HepG2 (cell line): ENCODE measurements around the gene SNAI3. TPM values are rescaled to one million over a fixed set of nuclear protein-coding genes. Genes with fewer than 3 reads are reported as not detected.

Experiments used
- AGO1 ChIP-seq: fragments of 200-400 bp; formaldehyde crosslinking; IDR thresholded peaks from 2 replicates; pipeline ENCODE4 v1.6.1; 2017; ENCODE audit warnings: mild to moderate bottlenecking, low read depth, low read length, moderate library complexity; ENCODE audit not compliant: poor library complexity, severe bottlenecking
- ATF5 ChIP-seq: sonication (generic); formaldehyde crosslinking; IDR thresholded peaks from 2 replicates; pipeline ENCODE4 v1.4.0; 2020; ENCODE audit warnings: mild to moderate bottlenecking, low read depth, missing genetic modification reagents
- ATF7 ChIP-seq, 2 experiments: fragments of 450-650 bp in 1 of 2; sonication (generic) in 1 of 2; formaldehyde crosslinking in 1 of 2; IDR thresholded peaks; 2 replicates each; pipeline versions ENCODE4 v1.4.0 to v1.6.1; 2016 to 2020; ENCODE audit warnings: antibody characterized with exemption in 1 of 2, mild to moderate bottlenecking in 1 of 2, missing genetic modification reagents in 1 of 2
- DDIT3 ChIP-seq: sonication (generic); formaldehyde crosslinking; IDR thresholded peaks from 2 replicates; pipeline ENCODE4 v1.4.0; 2020; ENCODE audit warnings: mild to moderate bottlenecking, missing genetic modification reagents
- EHMT2 ChIP-seq: fragments of 200-600 bp; sonication (generic); IDR thresholded peaks from 2 replicates; pipeline ENCODE4 v1.7.0; 2017; ENCODE audit warnings: antibody characterized with exemption, low read depth, low read length, borderline replicate concordance
- FOXO4 ChIP-seq: sonication (generic); formaldehyde crosslinking; conservative IDR thresholded peaks from 2 replicates; pipeline ENCODE4 v1.8.1; 2023; ENCODE audit warnings: missing genetic modification reagents
- MED8 ChIP-seq: sonication (generic); formaldehyde crosslinking; IDR thresholded peaks from 2 replicates; pipeline ENCODE4 v1.8.1; 2023; ENCODE audit warnings: mild to moderate bottlenecking, missing genetic modification reagents; ENCODE audit not compliant: insufficient replicate concordance
- NCOA1 ChIP-seq: sonication (generic); formaldehyde crosslinking; IDR thresholded peaks from 2 replicates; pipeline ENCODE4 v1.9.0; 2021; ENCODE audit warnings: missing genetic modification reagents
- PCBP1 ChIP-seq: fragments of 200-400 bp; formaldehyde crosslinking; IDR thresholded peaks from 2 replicates; pipeline ENCODE4 v1.6.1; 2017; ENCODE audit warnings: mild to moderate bottlenecking, low read depth, low read length, borderline replicate concordance
- SMAD3 ChIP-seq: sonication (generic); formaldehyde crosslinking; IDR thresholded peaks from 2 replicates; pipeline ENCODE4 v1.4.0; 2020; ENCODE audit warnings: missing genetic modification reagents
- TRIM22 ChIP-seq: fragments of 450-650 bp; IDR thresholded peaks from 2 replicates; pipeline ENCODE4 v1.6.1; 2017
- YEATS2 ChIP-seq: sonication (generic); formaldehyde crosslinking; IDR thresholded peaks from 2 replicates; pipeline ENCODE4 v1.4.0; 2020; ENCODE audit warnings: missing genetic modification reagents, borderline replicate concordance
- ZFP41 ChIP-seq: sonication (generic); formaldehyde crosslinking; IDR thresholded peaks from 2 replicates; pipeline ENCODE4 v1.4.0; 2020; ENCODE audit warnings: mild to moderate bottlenecking, missing genetic modification reagents, borderline replicate concordance
- ZFP91 ChIP-seq: sonication (generic); formaldehyde crosslinking; IDR thresholded peaks from 2 replicates; pipeline ENCODE4 v1.9.0; 2022; ENCODE audit warnings: missing genetic modification reagents, mild to moderate bottlenecking, borderline replicate concordance
- ZMYM3 ChIP-seq: sonication (generic); formaldehyde crosslinking; IDR thresholded peaks from 2 replicates; pipeline ENCODE4 v1.5.1; 2020; ENCODE audit warnings: mild to moderate bottlenecking, missing genetic modification reagents
- ZMYM4 ChIP-seq: sonication (generic); formaldehyde crosslinking; IDR thresholded peaks from 2 replicates; pipeline ENCODE4 v1.8.1; 2023; ENCODE audit warnings: mild to moderate bottlenecking, missing genetic modification reagents
- ZNF234 ChIP-seq: sonication (generic); formaldehyde crosslinking; conservative IDR thresholded peaks from 2 replicates; pipeline ENCODE4 v1.5.1; 2020; ENCODE audit warnings: mild to moderate bottlenecking, missing genetic modification reagents
- ZNF296 ChIP-seq: sonication (generic); formaldehyde crosslinking; conservative IDR thresholded peaks from 2 replicates; pipeline ENCODE4 v1.5.0; 2020; ENCODE audit warnings: mild to moderate bottlenecking, missing genetic modification reagents
- ZNF7 ChIP-seq: IDR thresholded peaks from 2 replicates; pipeline ENCODE4 v1.6.1; 2016; ENCODE audit warnings: missing biosample characterization, missing genetic modification reagents
- ZNF710 ChIP-seq: sonication (generic); formaldehyde crosslinking; IDR thresholded peaks from 2 replicates; pipeline ENCODE4 v1.5.0; 2020; ENCODE audit warnings: mild to moderate bottlenecking, missing genetic modification reagents, borderline replicate concordance
- polyA plus RNA-seq, 8 experiments: library from polyadenylated mRNA; depleted of rRNA in 3 of 8; stranded (reverse) in 7 of 8; unstranded in 1 of 8; fragments of >200 nt; fragmentation: Illumina TruSeq in 4 of 8; extraction: Trizol in 4 of 8; gene quantifications; 2 replicates each; pipeline versions ENCODE4 v1.2.1 to v1.2.3, GENCODE V29; 2011 to 2016; ENCODE audit warnings: low read depth in 4 of 8, missing spikeins in 1 of 8, mixed read lengths in 1 of 8; ENCODE audit not compliant: insufficient read depth in 1 of 8
- total RNA-seq, 5 experiments: library from RNA; depleted of rRNA; stranded (reverse); fragments of >200 nt; fragmentation: Illumina TruSeq; extraction: Trizol; gene quantifications; 2 replicates each; pipeline ENCODE4 v1.2.3, GENCODE V29; 2016; ENCODE audit warnings: low read depth in 1 of 5

SNAI3 gene
- total and polyA plus RNA-seq, 2 of the 13 experiments (the other 11 are each of a cell fraction or from before 2014, with no cell fraction given), result 0.09 to 0.18 TPM

- TF ChIP-seq YEATS2 (CRISPR knock-in tag) (no peak), MED8 (CRISPR knock-in tag) (no peak), ZNF296 (CRISPR knock-in tag) (peak; percentile 82; the same call in 1 of the 2 replicates), DDIT3 (CRISPR knock-in tag) (no peak), ZNF710 (peak; percentile 6; the same call in 1 of the 2 replicates), ZFP41 (CRISPR knock-in tag) (0 out of 2 replicates have a peak, but pooled peaks have one; percentile 25), ZFP91 (peak; percentile 47; the same call in 1 of the 2 replicates), ZMYM3 (CRISPR knock-in tag) (no peak), EHMT2 (no peak), PCBP1 (0 out of 2 replicates have a peak, but pooled peaks have one; percentile 23), AGO1 (no peak), ATF7 (IDR thresholded peaks at IDR 0.05) (no peak), ATF7 (CRISPR knock-in tag; IDR thresholded peaks at IDR 0.05) (no peak; the same call in 1 of the 2 replicates), ZNF234 (CRISPR knock-in tag) (0 out of 2 replicates have a peak, but pooled peaks have one; percentile 8), TRIM22 (no peak), ZNF7 (CRISPR knock-in tag) (no peak), NCOA1 (CRISPR knock-in tag) (0 out of 2 replicates have a peak, but pooled peaks have one; percentile 34), SMAD3 (CRISPR knock-in tag) (no peak; the same call in 1 of the 2 replicates), ZMYM4 (CRISPR knock-in tag) (peak; percentile 13; the same call in 1 of the 2 replicates), ATF5 (peak; percentile 84; the same call in 1 of the 2 replicates), FOXO4 (CRISPR knock-in tag) (peak; percentile 92)
Measured at GRCh38 chr16:88649924-88650748, 36.2 kb downstream of the SNAI3 start (continued).
